NCI-H748 (cell line): ENCODE data around the gene ASB5.
"Not testable (repeated sequence)": the region's sequence is repeated elsewhere in the genome, so short reads cannot be mapped to it uniquely, and the experiment has no call there.

Experiments
- DNase-seq: peaks from one replicate; lab custom pipeline; 2025; ENCODE audit not compliant: unreplicated experiment; lab: John Stamatoyannopoulos, UW

ASB5 gene

DNA sequence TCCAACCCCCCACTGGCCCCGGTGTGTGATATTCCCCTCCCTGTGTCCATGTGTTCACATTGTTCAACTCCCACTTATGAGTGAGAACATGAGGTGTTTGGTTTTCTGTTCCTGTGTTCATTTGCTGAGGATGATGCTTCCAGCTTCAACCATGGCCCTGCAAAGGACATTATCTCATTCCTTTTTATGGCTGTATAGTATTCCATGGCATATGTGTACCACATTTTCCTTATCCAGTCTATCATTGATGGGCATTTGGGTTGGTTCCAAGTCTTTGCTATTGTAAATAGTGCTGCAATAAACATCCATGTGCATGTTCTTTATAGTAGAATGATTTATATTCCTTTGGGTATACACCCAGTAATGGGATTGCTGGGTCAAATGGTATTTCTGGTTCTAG is 10.5 kb upstream of the ASB5 start:
- not testable (repeated sequence) for DNase-seq

DNA sequence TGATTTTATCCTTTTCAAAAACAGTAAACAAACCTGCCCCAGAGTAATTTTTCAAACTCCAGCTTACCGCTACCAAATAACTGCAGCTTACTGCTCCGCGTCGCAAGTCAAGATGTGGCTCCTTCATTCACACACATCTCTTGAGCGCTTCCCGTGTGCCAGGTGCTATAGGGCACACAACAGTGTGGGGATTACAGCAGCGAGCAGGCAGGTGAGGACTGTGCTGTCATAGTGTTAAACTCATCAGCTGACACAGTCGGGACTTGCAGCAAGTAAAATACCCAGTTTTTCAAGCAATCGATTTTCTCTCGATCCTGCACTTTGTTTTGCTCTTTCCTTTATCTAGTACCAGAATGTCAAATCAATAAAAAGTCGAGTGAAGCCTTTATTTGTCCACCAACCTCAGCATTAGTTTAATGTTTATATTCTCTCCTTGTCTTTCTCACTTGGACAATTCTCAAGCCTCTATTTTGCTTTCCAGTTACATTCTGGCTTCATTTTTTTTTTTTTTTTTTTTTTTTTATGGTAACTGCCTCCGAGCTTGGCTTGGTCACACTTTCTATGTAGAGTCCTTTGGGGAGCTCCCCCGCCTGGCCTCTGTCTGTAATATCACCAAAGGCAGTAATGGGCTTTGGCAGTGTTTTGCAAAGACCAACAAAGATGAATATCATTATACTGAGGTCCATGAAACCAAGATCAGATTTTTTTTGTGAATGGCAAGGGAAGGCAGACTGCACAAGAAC is 8.3 kb upstream of the ASB5 start:
- peak; percentile 66 for DNase-seq

DNA sequence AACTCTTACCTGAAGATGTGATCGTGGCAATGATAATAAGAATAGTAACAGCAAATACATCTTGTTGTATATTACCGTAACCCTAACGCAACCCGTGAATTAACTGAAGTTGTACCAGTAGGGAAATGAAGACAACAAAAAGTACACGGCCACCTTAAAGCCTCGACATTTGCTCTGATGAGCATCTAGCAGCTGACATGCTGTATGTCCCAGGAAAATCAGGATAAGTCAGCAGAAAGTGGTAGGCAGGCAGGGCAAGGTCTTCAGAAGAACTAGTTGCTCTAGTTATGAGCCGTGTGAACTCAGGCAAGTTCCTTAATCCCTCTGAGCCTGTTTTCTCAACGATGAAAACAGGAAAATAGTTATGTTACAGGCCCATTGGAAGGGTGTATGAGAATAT is 7.7 kb upstream of the ASB5 start:
- DNase-seq: no peak

DNA sequence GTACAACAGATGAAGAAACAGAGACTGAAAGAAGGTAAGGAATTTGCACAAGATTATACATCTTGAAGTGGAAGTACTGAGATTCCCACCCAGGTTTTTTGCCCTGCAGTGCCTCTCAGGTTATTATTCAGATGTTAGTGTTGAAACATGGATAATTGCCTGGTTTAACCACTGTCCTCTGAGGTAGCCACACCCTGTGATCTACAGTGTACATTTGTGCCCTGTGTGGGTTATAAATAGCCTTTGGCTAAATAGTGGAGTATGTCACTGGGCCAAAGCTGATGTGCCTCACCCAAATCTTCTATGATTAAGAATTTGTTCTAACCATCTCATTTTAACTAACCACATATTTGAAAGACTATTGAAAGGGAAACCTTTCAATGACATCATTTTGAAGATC is 5.4 kb upstream of the ASB5 start:
- DNase-seq: peak; percentile 64

DNA sequence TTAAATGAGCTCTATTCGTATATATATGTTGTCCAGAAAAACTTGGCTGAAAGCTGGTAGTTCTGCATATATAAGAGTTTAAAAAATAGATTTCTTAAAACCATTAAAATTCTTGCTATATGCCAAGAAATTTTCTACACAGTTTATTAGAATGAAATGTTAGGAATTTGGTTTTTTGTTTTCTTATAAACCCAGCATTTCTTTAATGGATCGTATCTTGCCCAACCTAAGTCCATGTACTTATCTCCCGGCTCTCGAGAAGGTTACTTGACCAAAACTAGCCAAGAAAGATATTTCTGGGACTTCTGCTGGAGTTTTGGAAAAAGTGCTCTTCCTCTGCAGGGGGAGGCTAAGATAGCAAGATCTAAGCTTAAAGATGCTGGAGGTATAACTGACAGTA is 4.7 kb upstream of the ASB5 start:
- no peak for DNase-seq

DNA sequence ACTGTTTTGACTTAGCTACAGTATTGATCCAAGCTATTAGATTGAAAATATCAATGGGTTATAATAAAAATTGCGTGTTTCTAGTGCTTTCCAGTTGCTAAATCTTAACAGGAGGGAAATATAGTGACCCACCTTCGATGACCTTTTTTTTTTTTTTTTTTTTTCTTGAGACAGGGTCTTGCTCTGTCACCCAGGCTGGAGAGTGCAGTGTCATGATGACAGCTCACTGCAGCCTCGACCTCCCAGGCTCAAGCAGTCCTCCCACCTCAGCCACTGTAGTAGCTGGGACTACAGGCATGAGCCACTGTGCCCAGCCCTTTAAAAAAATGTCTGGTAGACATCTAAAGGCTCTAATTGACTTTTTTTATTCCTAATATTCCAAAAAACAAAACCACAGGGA is 3.8 kb upstream of the ASB5 start:
- no peak for DNase-seq

DNA sequence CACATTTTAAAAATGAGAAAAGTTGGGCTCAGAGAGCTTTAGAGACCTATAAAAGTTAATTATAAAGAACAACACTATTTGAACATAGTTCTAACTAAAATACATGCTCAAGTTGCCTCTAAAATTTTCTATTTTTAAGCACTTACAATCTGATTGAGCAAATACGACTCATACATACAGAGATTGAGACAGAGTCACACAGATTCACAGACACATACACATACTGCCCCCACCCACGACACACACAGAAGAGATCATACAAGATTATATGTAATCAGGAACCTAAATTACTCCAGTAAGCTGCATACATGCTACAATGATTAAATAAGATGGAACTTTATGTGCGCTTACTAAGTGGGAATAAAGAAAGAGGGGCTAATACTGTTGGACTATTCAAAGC is 2.7 kb upstream of the ASB5 start:
- DNase-seq: no peak

DNA sequence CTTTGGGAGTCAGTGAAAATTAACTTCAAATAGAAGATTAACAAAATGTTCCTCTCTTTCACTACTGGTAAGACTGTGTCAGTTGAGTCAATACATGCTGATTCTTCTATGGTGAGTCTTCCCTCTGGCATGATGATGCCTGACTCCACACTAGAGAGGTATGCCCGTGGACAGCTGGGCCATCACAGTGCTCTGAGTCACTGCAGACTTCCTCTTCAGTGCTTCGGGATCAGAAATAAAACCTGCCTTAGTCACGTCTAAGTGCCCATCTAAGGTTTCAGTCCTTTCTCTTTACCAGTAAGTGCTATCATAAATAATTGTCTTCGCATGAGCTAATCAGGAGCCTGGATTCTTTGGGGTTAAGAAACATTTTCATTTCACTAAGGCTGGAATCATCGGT is 1.6 kb upstream of the ASB5 start:
- DNase-seq: peak; percentile 48

- no peak for DNase-seq
Measured at GRCh38 chr4:176266026-176266425, 3.0 kb downstream of the ASB5 start.

DNA sequence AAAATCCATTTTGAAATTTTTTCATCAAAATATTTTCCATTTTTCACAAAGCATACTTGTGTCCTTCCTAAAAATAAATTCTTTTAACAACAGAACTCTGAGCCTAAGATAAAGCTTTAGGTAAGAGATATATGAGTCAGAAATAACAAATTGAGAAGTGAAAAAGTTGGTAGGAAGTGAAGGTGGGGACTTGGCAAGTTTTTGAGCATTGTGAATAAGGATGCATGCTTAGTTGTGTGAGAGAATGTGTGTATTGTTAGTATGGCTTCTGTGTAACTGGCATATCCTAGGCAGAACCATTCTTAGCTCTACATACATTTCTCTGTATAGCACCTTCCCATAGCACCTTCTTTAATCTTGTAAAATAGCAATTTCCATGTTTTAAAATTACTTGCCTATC is 6.8 kb downstream of the ASB5 start:
- no peak for DNase-seq

GRCh38 chr4:176261481-176261880 is 7.5 kb downstream of the ASB5 start:
- DNase-seq: no peak

DNA sequence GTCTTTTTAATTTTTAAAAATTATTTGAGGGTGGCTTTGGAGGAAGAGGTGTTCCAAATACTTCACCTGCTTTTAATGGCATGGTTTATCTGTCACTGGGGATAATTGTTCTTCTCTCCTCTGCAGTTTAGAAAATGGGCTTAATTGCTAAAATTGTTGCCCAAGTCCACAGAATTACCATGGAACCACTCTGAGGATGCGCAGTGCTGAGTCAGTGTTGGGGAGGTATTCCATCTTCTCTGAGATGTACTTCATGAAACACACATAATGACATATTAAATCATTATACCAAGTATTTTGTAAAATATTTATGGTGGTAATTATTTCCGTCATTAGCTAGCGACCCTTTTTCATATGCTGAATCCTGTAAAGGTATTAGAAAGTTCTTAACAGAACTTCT is 8.0 kb downstream of the ASB5 start:
- peak; percentile 10 for DNase-seq

- no peak for DNase-seq
Measured at GRCh38 chr4:176259330-176260090, 9.5 kb downstream of the ASB5 start.

GRCh38 chr4:176258135-176258534 is 10.9 kb downstream of the ASB5 start:
- DNase-seq: no peak

DNA sequence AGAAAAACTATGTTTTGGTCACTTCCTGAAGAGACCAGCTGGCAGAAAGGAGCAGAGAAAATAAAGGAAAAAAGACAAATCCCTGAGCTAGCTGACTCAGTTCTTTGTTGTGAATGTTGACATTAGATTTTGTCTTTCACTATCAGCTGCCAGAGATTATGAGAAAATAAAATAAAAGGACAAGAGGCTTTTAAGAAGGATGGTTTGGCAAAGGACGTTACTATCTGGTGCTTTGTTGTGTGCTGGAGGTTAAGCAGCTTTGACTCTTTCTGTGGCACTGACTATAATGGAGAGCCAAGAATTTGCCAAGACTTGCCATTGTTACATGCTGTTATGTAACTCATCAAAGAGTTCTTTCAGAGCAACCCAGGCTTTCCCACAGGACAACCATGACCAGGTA is 12.1 kb downstream of the ASB5 start:
- DNase-seq: no peak

- no peak for DNase-seq
Measured at GRCh38 chr4:176242764-176243347, 26.2 kb downstream of the ASB5 start.

- no peak for DNase-seq
Measured at GRCh38 chr4:176241703-176242102, 27.3 kb downstream of the ASB5 start.

GRCh38 chr4:176238826-176239225 is 30.2 kb downstream of the ASB5 start:
- no peak for DNase-seq

DNA sequence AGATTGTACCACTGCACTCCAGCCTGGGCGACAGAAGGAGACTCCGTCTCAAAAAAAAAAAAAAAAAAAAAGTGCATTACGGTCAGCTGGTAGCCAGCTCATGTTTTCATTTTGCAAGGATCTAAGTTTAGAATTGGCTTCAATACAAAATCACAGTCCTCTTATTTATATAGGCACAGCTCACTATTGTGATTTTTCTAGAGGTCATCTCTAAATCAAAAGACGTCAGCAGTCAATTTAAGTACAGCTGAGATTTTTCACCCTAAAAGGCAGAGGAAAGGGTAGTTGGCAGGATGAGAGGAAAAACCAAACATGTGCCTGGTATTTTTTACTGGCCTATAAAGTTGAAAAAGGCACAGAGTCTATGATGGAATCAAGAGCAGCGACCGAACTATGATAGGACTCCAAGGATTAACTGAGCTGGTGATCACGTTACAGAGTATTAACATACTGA is 30.8 kb downstream of the ASB5 start:
- no peak for DNase-seq

DNA sequence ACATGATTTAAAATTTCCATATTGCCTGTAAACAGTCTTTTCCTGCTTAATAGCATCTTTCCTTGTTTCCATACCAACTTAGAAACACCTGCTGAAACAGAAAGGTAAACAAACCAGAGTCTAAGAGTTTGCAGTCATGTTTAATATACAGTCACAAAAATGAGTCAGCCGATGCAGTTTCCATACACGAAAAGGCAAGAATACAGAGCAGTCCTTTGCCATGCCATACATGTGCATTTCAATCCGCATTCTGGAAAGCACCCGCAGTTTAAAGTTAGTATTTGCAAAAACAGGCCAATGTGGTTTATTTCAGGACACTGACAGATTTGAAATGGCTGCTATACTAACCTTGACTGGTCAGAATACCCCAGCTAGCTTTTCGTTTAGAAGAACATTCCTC is 32.1 kb downstream of the ASB5 start:
- peak; percentile 37 for DNase-seq

DNA sequence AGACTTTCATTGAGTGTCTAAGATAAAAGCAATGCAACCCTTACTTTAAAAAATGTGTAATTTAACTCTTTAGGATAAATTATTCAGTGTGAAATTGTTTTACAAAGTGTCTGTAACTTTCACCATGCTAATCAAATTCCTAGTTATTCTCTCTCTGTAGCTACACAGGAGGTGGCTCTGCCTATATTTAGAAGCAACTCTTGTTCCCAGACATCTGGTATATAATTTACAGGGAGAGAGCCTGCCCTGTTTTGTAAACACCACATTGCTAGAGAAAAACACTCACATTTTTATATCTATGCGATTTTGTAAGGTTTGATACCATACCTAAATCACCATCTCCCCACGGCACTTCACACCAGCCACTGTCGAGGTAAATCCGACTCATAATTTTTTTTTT is 38.2 kb downstream of the ASB5 start:
- DNase-seq: no peak

DNA sequence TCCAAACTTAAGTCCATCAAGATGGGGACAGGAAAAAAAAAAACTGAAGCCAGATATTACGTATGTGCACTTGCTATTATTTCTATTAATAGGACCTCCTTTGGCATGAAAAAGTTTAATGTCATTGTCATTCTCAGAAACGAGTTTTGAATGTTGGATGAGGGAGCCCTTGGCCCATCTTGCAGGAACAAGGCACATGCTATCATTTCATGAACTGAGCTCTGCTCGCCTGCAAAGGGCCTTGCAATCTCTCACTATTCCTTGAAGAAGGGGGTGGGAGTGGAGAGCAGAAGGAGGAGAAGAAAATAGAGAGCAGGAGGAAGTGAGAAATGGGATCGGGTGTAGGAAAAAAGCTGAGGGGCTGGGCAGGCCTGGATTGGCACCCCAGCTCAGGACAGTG is 39.4 kb downstream of the ASB5 start:
- DNase-seq: no peak
